Gastroesophageal sphincter (tissue), 4 donors: ENCODE results near the gene DMC1. TPM values are rescaled to one million over a fixed set of nuclear protein-coding genes. Genes with fewer than 3 reads are reported as not detected.
"Not testable (repeated sequence)": the region's sequence is repeated elsewhere in the genome, so short reads cannot be mapped to it uniquely, and the experiment has no call there.

Experiments used
- ATAC-seq: fragments of 150-250 bp; one replicate; pipeline ENCODE4 v1.9.1; 2016; ENCODE audit warnings: mild to moderate bottlenecking, moderate library complexity
- H3K27ac ChIP-seq, 4 donors: fragments of 200-600 bp; sonication (generic) in 3 of 4; 1 replicate in 3 of 4; 2 replicates in 1 of 4; pipeline ENCODE4 v1.5.1; 2016 to 2019
- H3K27me3 ChIP-seq: fragments of 200-600 bp; sonication (generic); one replicate; pipeline ENCODE4 v1.5.1; 2019
- H3K36me3 ChIP-seq, 2 donors: fragments of 200-600 bp; sonication (generic); one replicate each; pipeline ENCODE4 v1.5.1; 2019; ENCODE audit warnings: control low read depth in 1 of 2
- H3K4me1 ChIP-seq, 3 donors: fragments of 200-600 bp; sonication (generic); 1 replicate in 2 of 3; 2 replicates in 1 of 3; pipeline ENCODE4 v1.5.1; 2016 to 2019; ENCODE audit warnings: control low read depth in 2 of 3
- H3K4me3 ChIP-seq, 2 donors: fragments of 200-600 bp; sonication (generic); one replicate each; pipeline ENCODE4 v1.5.1; 2019; ENCODE audit warnings: mild to moderate bottlenecking in 1 of 2, moderate library complexity in 1 of 2
- H3K9me3 ChIP-seq, 3 donors: fragments of 200-600 bp; sonication (generic); one replicate each; pipeline ENCODE4 v1.5.1; 2017 to 2019; ENCODE audit warnings: control low read depth in 2 of 3
- CTCF ChIP-seq, 4 experiments: fragments of 200-600 bp in 2 of 4; fragments of 450-650 bp in 2 of 4; sonication (generic) in 1 of 4; IDR thresholded peaks; one replicate each; pipeline ENCODE4 v1.5.1; 2017 to 2019; ENCODE audit warnings: antibody characterized with exemption in 4 of 4, mild to moderate bottlenecking in 2 of 4, moderate library complexity in 2 of 4
- EP300 ChIP-seq: sonication (generic); formaldehyde crosslinking; IDR thresholded peaks from one replicate; pipeline ENCODE4 v1.6.1; 2017; ENCODE audit warnings: antibody characterized with exemption, mild to moderate bottlenecking
- POLR2A ChIP-seq, 2 donors: fragments of 450-650 bp; IDR thresholded peaks; one replicate each; pipeline ENCODE4 v1.6.1; 2017; ENCODE audit warnings: antibody characterized with exemption in 2 of 2, mild to moderate bottlenecking in 2 of 2, moderate library complexity in 1 of 2
- POLR2AphosphoS5 ChIP-seq: sonication (generic); formaldehyde crosslinking; IDR thresholded peaks from one replicate; pipeline ENCODE4 v1.6.1; 2017; ENCODE audit warnings: antibody characterized with exemption
- WGBS, 2 donors: methylation state at CpG; one replicate each; pipeline ENCODE4 v1.1.5; 2018; ENCODE audit warnings: low coverage in 1 of 2; 5-methylcytosine and 5-hydroxymethylcytosine counted together
- total RNA-seq, 4 donors: library from RNA; depleted of rRNA; stranded (reverse); fragments of >200 nt; gene quantifications; one replicate each; pipeline ENCODE4 v1.1.0, GENCODE V29; 2016

DMC1 gene
- total RNA-seq, 4 donors from 2014 or later, result 1.7 to 5.0 (median 2.2) TPM

GRCh38 chr22:38608992-38609750, 39.2 kb upstream of the DMC1 start:
- Histone ChIP-seq H3K27ac (no peak overlapping the region), H3K4me3 (no peak overlapping the region), H3K27me3 (no peaks in the 10 kb centered on the region), H3K4me1 (peaks cover 0 to 12% (median 0%) of the 10 kb centered on the region in 3 donors), H3K9me3 (no peaks in the 10 kb centered on the region), H3K36me3 (no peaks in the 10 kb centered on the region)
- 81 to 86% methylated on average over 13 of the region's 13 CpGs for WGBS, 2 donors
- TF ChIP-seq POLR2AphosphoS5 (no peak), CTCF (IDR thresholded peaks at IDR 0.05) (no peak), EP300 (no peak), POLR2A (IDR thresholded peaks at IDR 0.05) (no peak)
- ATAC-seq, result no peak

- no peaks in the 10 kb centered on the region for H3K9me3 ChIP-seq
- WGBS, 2 donors, result 84% methylated on average over 3 of the region's 3 CpGs; no CpG with 5 or more reads in 1 of the 2 donors
- H3K27me3 ChIP-seq, result no peaks in the 10 kb centered on the region
- H3K36me3 ChIP-seq, result no peaks in the 10 kb centered on the region
- ATAC-seq, result no peak
- no peak overlapping the region for H3K27ac ChIP-seq
- peaks cover 0 to 10% (median 0%) of the 10 kb centered on the region in 3 donors for H3K4me1 ChIP-seq
- no peak for TF ChIP-seq POLR2A (IDR thresholded peaks at IDR 0.05)
- TF ChIP-seq EP300, result no peak
- no peak for TF ChIP-seq POLR2AphosphoS5
- no peak for TF ChIP-seq CTCF (IDR thresholded peaks at IDR 0.05)
- H3K4me3 ChIP-seq, result no peak overlapping the region
Measured at GRCh38 chr22:38607680-38608079, 37.7 kb upstream of the DMC1 start.

- Histone ChIP-seq H3K27me3 (no peaks in the 10 kb centered on the region), H3K4me1 (peaks cover 0 to 10% (median 0%) of the 10 kb centered on the region in 3 donors), H3K4me3 (no peak overlapping the region), H3K9me3 (no peaks in the 10 kb centered on the region), H3K36me3 (no peaks in the 10 kb centered on the region), H3K27ac (no peak overlapping the region)
- TF ChIP-seq POLR2AphosphoS5 (no peak), CTCF (IDR thresholded peaks at IDR 0.05) (no peak), POLR2A (IDR thresholded peaks at IDR 0.05) (no peak), EP300 (no peak)
- ATAC-seq, result no peak
- 83 to 94% methylated on average over 1 of the region's 1 CpG for WGBS, 2 donors
Measured at GRCh38 chr22:38602166-38602565, 32.2 kb upstream of the DMC1 start.

GRCh38 chr22:38601221-38601764, 31.3 kb upstream of the DMC1 start:
- TF ChIP-seq EP300 (no peak), CTCF (IDR thresholded peaks at IDR 0.05) (no peak), POLR2AphosphoS5 (no peak), POLR2A (IDR thresholded peaks at IDR 0.05) (no peak)
- no peak overlapping the region for H3K27ac ChIP-seq
- no peaks in the 10 kb centered on the region for H3K9me3 ChIP-seq
- WGBS, 2 donors, result 84% methylated on average over 2 of the region's 2 CpGs; no CpG with 5 or more reads in 1 of the 2 donors
- no peak overlapping the region for H3K4me3 ChIP-seq
- peaks cover 0 to 4% (median 0%) of the 10 kb centered on the region in 3 donors for H3K4me1 ChIP-seq
- ATAC-seq, result no peak
- H3K27me3 ChIP-seq, result no peaks in the 10 kb centered on the region
- H3K36me3 ChIP-seq, result no peaks in the 10 kb centered on the region

GRCh38 chr22:38599466-38599865, 29.5 kb upstream of the DMC1 start:
- Histone ChIP-seq H3K4me1 (no peaks in the 10 kb centered on the region), H3K27ac (no peak overlapping the region), H3K36me3 (no peaks in the 10 kb centered on the region), H3K9me3 (no peaks in the 10 kb centered on the region), H3K4me3 (no peak overlapping the region), H3K27me3 (no peaks in the 10 kb centered on the region)
- ATAC-seq, result no peak
- 78 to 93% methylated on average over 3 to 10 of the region's 10 CpGs for WGBS, 2 donors
- TF ChIP-seq POLR2A (IDR thresholded peaks at IDR 0.05), result no peak
- TF ChIP-seq POLR2AphosphoS5, result no peak
- no peak for TF ChIP-seq CTCF (IDR thresholded peaks at IDR 0.05)
- TF ChIP-seq EP300, result no peak

- ATAC-seq, H3K36me3 ChIP-seq, H3K27ac ChIP-seq, H3K27me3 ChIP-seq, H3K4me3 ChIP-seq, H3K4me1 ChIP-seq, H3K9me3 ChIP-seq: not testable (repeated sequence)
- 77 to 80% methylated on average over 2 to 3 of the region's 3 CpGs for whole genome bisulfite sequencing, 2 donors
Measured at GRCh38 chr22:38582923-38583322, 12.9 kb upstream of the DMC1 start.
